Measurements from ENCODE around the gene SMG6.
"Not testable (repeated sequence)": the region's sequence is repeated elsewhere in the genome, so short reads cannot be mapped to it uniquely, and the experiment has no call there.

- TF ChIP-seq, protein P1, sequence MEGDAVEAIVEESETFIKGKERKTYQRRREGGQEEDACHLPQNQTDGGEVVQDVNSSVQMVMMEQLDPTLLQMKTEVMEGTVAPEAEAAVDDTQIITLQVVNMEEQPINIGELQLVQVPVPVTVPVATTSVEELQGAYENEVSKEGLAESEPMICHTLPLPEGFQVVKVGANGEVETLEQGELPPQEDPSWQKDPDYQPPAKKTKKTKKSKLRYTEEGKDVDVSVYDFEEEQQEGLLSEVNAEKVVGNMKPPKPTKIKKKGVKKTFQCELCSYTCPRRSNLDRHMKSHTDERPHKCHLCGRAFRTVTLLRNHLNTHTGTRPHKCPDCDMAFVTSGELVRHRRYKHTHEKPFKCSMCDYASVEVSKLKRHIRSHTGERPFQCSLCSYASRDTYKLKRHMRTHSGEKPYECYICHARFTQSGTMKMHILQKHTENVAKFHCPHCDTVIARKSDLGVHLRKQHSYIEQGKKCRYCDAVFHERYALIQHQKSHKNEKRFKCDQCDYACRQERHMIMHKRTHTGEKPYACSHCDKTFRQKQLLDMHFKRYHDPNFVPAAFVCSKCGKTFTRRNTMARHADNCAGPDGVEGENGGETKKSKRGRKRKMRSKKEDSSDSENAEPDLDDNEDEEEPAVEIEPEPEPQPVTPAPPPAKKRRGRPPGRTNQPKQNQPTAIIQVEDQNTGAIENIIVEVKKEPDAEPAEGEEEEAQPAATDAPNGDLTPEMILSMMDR (IDR thresholded peaks at IDR 0.05), result not testable (repeated sequence)
- not testable (repeated sequence) for TF ChIP-seq POLR2A, POLR2AphosphoS5, EP300 (IDR thresholded peaks at IDR 0.05)
These were observed 137.9 kb downstream of the SMG6 start for GRCh38 chr17:2165723-2166122.

Data from upper lobe of left lung (tissue), 4 donors.